HEK293T (cell line): ENCODE data around the gene UBR1.

Experiments used
- ARNT ChIP-seq: fragments of 450-650 bp; IDR thresholded peaks from 2 replicates; pipeline ENCODE4 v1.6.1; 2017; ENCODE audit warnings: mild to moderate bottlenecking
- BHLHE40 ChIP-seq: fragments of 450-650 bp; IDR thresholded peaks from 2 replicates; pipeline ENCODE4 v1.6.1; 2016; ENCODE audit warnings: mild to moderate bottlenecking, moderate library complexity, borderline replicate concordance
- CTBP1 ChIP-seq: fragments of 450-650 bp; IDR thresholded peaks from 2 replicates; pipeline ENCODE4 v1.6.1; 2016; ENCODE audit warnings: borderline replicate concordance
- ELF4 ChIP-seq: fragments of 450-650 bp; IDR thresholded peaks from 2 replicates; pipeline ENCODE4 v1.6.1; 2017; ENCODE audit warnings: antibody characterized with exemption
- FOXK2 ChIP-seq: fragments of 450-650 bp; IDR thresholded peaks from 2 replicates; pipeline ENCODE4 v1.6.1; 2016; ENCODE audit warnings: mild to moderate bottlenecking
- FOXM1 ChIP-seq: fragments of 450-650 bp; IDR thresholded peaks from 2 replicates; pipeline ENCODE4 v1.6.1; 2017; ENCODE audit warnings: mild to moderate bottlenecking, borderline replicate concordance
- HDGF ChIP-seq: fragments of 450-650 bp; IDR thresholded peaks from 2 replicates; pipeline ENCODE4 v1.6.1; 2017; ENCODE audit warnings: antibody characterized with exemption, borderline replicate concordance
- L3MBTL2 ChIP-seq: fragments of 450-650 bp; conservative IDR thresholded peaks from 2 replicates; pipeline ENCODE4 v1.6.1; 2016; ENCODE audit warnings: mild to moderate bottlenecking
- LEF1 ChIP-seq: fragments of 450-650 bp; IDR thresholded peaks from 2 replicates; pipeline ENCODE4 v1.6.1; 2017; ENCODE audit warnings: mild to moderate bottlenecking, borderline replicate concordance
- SP1 ChIP-seq: fragments of 450-650 bp; IDR thresholded peaks from 2 replicates; pipeline ENCODE4 v1.6.1; 2017
- SUZ12 ChIP-seq: fragments of 450-650 bp; IDR thresholded peaks from 2 replicates; pipeline ENCODE4 v1.6.1; 2016; ENCODE audit warnings: mild to moderate bottlenecking
- TARDBP ChIP-seq: fragments of 450-650 bp; IDR thresholded peaks from 2 replicates; pipeline ENCODE4 v1.6.1; 2016
- ZNF384 ChIP-seq: fragments of 450-650 bp; IDR thresholded peaks from 2 replicates; pipeline ENCODE4 v1.6.1; 2016

GRCh38 chr15:43125100-43125661 lies 19.3 kb upstream of the UBR1 start:
- TF ChIP-seq LEF1 (no peak), L3MBTL2 (no peak), BHLHE40 (no peak), SP1 (no peak), ELF4 (no peak), SUZ12 (no peak), TARDBP (no peak), CTBP1 (no peak), HDGF (no peak), FOXK2 (no peak), ARNT (no peak), FOXM1 (no peak), ZNF384 (no peak)
